Activated CD4-positive, alpha-beta memory T cell treated with anti-CD3 and anti-CD28 coated beads for 36 hours (primary cell): Measurements from ENCODE around the gene PTPRC. TPM values are rescaled to one million over a fixed set of nuclear protein-coding genes. Genes with fewer than 3 reads are reported as not detected.

Source experiments
- CTCF ChIA-PET: fragments of 350-600 bp; sonication (Branson Sonifier 250); formaldehyde crosslinking; loops from one replicate; lab custom pipeline; 2021; ENCODE audit warnings: antibody characterized with exemption, inconsistent platforms; lab: Charles Lee
- POLR2A ChIA-PET: fragments of 350-600 bp; sonication (Branson Sonifier 250); formaldehyde crosslinking; loops from one replicate; lab custom pipeline; 2021; ENCODE audit warnings: antibody characterized with exemption; lab: Charles Lee
- DNase-seq: peaks from one replicate; pipeline ENCODE4 v3.0.0-alpha.2; 2020
- H3K27ac Mint-ChIP-seq: one replicate; pipeline ENCODE4 v1.8.0; 2021; ENCODE audit warnings: mixed read lengths
- H3K27me3 Mint-ChIP-seq: one replicate; pipeline ENCODE4 v1.8.0; 2021; ENCODE audit warnings: mixed read lengths
- H3K36me3 Mint-ChIP-seq: one replicate; pipeline ENCODE4 v1.8.0; 2021; ENCODE audit warnings: mixed read lengths
- H3K4me1 Mint-ChIP-seq: one replicate; pipeline ENCODE4 v1.8.0; 2021; ENCODE audit warnings: low read depth, mixed read lengths
- H3K4me3 Mint-ChIP-seq: one replicate; pipeline ENCODE4 v1.8.0; 2021; ENCODE audit warnings: mild to moderate bottlenecking, mixed read lengths
- H3K9me3 Mint-ChIP-seq: one replicate; pipeline ENCODE4 v1.8.0; 2021; ENCODE audit warnings: mixed read lengths
- intact Hi-C: fragments of 100-400 bp; cut with micrococcal nuclease; formaldehyde crosslinking; loops from one replicate; pipeline ENCODE4 v1.15.1; 2023
- total RNA-seq, 2 experiments: library from RNA; stranded (reverse); gene quantifications; one replicate each; pipeline ENCODE4 v1.2.3, GENCODE V29; 2021

PTPRC gene
- total RNA-seq, 2 experiments from 2014 or later, result 495 to 503 TPM

DNA sequence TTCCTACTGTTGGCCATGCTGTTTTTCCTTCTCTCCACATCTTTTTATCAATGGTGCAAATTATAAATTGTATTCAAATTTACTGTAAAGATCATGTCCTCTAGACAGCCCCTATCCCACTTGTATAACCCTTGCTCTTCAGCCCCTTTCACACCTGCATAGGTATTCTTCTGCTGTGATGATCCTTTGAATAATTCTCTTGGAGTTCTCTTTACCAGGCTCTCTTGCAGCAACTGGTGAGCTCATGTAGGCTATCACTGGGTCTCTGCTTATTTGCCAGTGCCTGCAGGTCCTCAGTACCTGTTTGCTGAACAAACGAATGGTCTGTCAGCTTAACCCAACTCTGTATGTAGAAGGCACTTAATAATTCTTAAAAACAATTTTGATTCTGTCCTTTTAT is 8.2 kb downstream of the PTPRC start:
- DNase-seq, result peak; percentile 34
- Mint-ChIP-seq H3K9me3 (no peaks in the 10 kb centered on the region), H3K27ac (peak overlapping the region; percentile 98), H3K36me3 (peaks cover 78% of the 10 kb centered on the region), H3K4me3 (peak overlapping the region; percentile 73), H3K27me3 (no peaks in the 10 kb centered on the region), H3K4me1 (peaks cover 61% of the 10 kb centered on the region)
- intact Hi-C loops, result no loop called here
- POLR2A ChIA-PET, result interaction anchor here (1.0 to 9.3 kb wide), 8 partner anchors 9 to 39 kb away, joined by 3 to 127 read pairs (median 4); partner anchors contain the start of gene PTPRC
- CTCF ChIA-PET, result interaction anchor here (1.1 to 1.9 kb wide), 2 partner anchors 20 to 40 kb away, joined by 3 to 6 read pairs; no protein-coding TSS in a partner anchor

- Mint-ChIP-seq H3K27ac (peak overlapping the region; percentile 98), H3K9me3 (no peaks in the 10 kb centered on the region), H3K36me3 (peaks cover 75% of the 10 kb centered on the region), H3K27me3 (no peaks in the 10 kb centered on the region), H3K4me3 (peak overlapping the region; percentile 59), H3K4me1 (peaks cover 66% of the 10 kb centered on the region)
- POLR2A ChIA-PET, result interaction anchor here (0.8 to 9.3 kb wide), 9 partner anchors 11 to 126 kb away, joined by 3 to 127 read pairs (median 6); partner anchors contain the start of gene PTPRC
- intact Hi-C loops, result loop anchor here (1.0 kb wide), 1 partner anchor 9 kb away; no protein-coding TSS in a partner anchor
- DNase-seq, result no peak
- CTCF ChIA-PET, result interaction anchor here (1.3 kb wide), 1 partner anchor 34 kb away, joined by 3 read pairs; no protein-coding TSS in a partner anchor
Measured at GRCh38 chr1:198648592-198648991, 9.8 kb downstream of the PTPRC start.

DNA sequence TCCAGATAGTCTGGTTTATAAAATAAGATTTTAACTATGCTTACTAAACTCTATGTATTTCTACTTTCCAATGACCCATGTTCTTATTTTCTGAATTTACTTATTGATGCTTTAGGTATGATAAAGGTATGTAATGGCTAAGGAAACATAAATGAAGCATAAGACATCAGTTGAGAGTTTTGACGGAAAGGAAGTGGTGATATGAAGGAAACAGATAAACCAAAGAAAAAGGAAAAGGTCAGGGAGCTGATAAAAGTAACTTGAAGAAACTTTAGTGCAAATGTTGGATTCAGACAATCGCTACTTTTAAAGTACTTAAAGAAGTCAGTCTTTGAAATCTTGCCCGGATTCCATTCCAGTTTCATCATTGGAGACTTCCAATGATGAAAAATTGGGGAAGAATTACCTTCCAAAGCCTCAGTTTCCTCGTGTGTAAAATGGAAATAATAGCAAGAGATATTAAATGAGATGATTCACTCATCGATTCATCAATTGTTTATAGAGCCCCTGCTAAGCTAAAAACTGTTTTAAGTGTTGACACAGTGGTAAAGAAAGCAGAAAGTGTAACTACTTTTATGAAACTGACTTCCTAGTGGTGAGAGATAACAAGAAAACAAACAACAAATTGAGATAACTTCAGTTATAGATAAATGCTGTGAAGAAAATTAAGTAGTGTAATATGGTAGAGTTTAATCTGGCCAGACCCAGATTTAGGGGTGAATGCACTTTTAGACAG is 10.6 kb downstream of the PTPRC start:
- peaks cover 73% of the 10 kb centered on the region for H3K36me3 Mint-ChIP-seq
- peak overlapping the region; percentile 98 for H3K27ac Mint-ChIP-seq
- DNase-seq, result no peak
- ChIA-PET CTCF (interaction anchor here (0.8 to 2.7 kb wide), 5 partner anchors 9 to 52 kb away, joined by 3 to 9 read pairs (median 4); no protein-coding TSS in a partner anchor), POLR2A (interaction anchor here (1.0 to 9.3 kb wide), 11 partner anchors 7 to 41 kb away, joined by 3 to 127 read pairs (median 8); partner anchors contain the start of gene PTPRC)
- no peaks in the 10 kb centered on the region for H3K27me3 Mint-ChIP-seq
- peak overlapping the region; percentile 59 for H3K4me3 Mint-ChIP-seq
- H3K9me3 Mint-ChIP-seq, result no peaks in the 10 kb centered on the region
- intact Hi-C loops, result loop anchor here (1.0 kb wide), 1 partner anchor 8 kb away; no protein-coding TSS in a partner anchor
- peaks cover 67% of the 10 kb centered on the region for H3K4me1 Mint-ChIP-seq

- Mint-ChIP-seq H3K36me3 (peaks cover 71% of the 10 kb centered on the region), H3K27ac (peak overlapping the region; percentile 98), H3K4me1 (peaks cover 65% of the 10 kb centered on the region), H3K9me3 (no peaks in the 10 kb centered on the region), H3K4me3 (peak overlapping the region; percentile 59), H3K27me3 (no peaks in the 10 kb centered on the region)
- POLR2A ChIA-PET, result interaction anchor here (1.0 to 9.3 kb wide), 13 partner anchors 8 to 131 kb away, joined by 3 to 127 read pairs (median 5); partner anchors contain the start of gene PTPRC
- CTCF ChIA-PET, result interaction anchor here (0.8 to 2.7 kb wide), 6 partner anchors 10 to 536 kb away, joined by 3 to 9 read pairs (median 4); no protein-coding TSS in a partner anchor
- DNase-seq, result peak; percentile 50
- intact Hi-C loops, result loop anchor here (1.0 kb wide), 2 partner anchors 9 to 14 kb away; no protein-coding TSS in a partner anchor
Measured at GRCh38 chr1:198649968-198650338, 11.1 kb downstream of the PTPRC start.

- H3K4me1 Mint-ChIP-seq, result peaks cover 64% of the 10 kb centered on the region
- peaks cover 71% of the 10 kb centered on the region for H3K36me3 Mint-ChIP-seq
- no peaks in the 10 kb centered on the region for H3K9me3 Mint-ChIP-seq
- CTCF ChIA-PET, result interaction anchor here (1.0 to 2.7 kb wide), 5 partner anchors 10 to 535 kb away, joined by 3 to 9 read pairs (median 4); no protein-coding TSS in a partner anchor
- peak overlapping the region; percentile 98 for H3K27ac Mint-ChIP-seq
- H3K4me3 Mint-ChIP-seq, result peak overlapping the region; percentile 59
- intact Hi-C loops, result loop anchor here (1.0 kb wide), 1 partner anchor 14 kb away; no protein-coding TSS in a partner anchor
- POLR2A ChIA-PET, result interaction anchor here (1.0 to 9.3 kb wide), 13 partner anchors 8 to 131 kb away, joined by 3 to 127 read pairs (median 5); partner anchors contain the start of gene PTPRC
- DNase-seq, result no peak
- no peaks in the 10 kb centered on the region for H3K27me3 Mint-ChIP-seq
Measured at GRCh38 chr1:198650506-198650905, 11.7 kb downstream of the PTPRC start.

GRCh38 chr1:198651650-198652400 is 13.0 kb downstream of the PTPRC start:
- Mint-ChIP-seq H3K27me3 (no peaks in the 10 kb centered on the region), H3K4me1 (peaks cover 69% of the 10 kb centered on the region), H3K36me3 (peaks cover 69% of the 10 kb centered on the region), H3K9me3 (no peaks in the 10 kb centered on the region), H3K27ac (peak overlapping the region; percentile 97), H3K4me3 (peak overlapping the region; percentile 72)
- intact Hi-C loops, result no loop called here
- ChIA-PET CTCF (interaction anchor here (1.0 to 2.7 kb wide), 3 partner anchors 9 to 32 kb away, joined by 3 to 9 read pairs (median 4); no protein-coding TSS in a partner anchor), POLR2A (interaction anchor here (0.8 to 9.3 kb wide), 11 partner anchors 7 to 132 kb away, joined by 3 to 127 read pairs (median 4); partner anchors contain the start of gene PTPRC)
- DNase-seq, result no peak

DNA sequence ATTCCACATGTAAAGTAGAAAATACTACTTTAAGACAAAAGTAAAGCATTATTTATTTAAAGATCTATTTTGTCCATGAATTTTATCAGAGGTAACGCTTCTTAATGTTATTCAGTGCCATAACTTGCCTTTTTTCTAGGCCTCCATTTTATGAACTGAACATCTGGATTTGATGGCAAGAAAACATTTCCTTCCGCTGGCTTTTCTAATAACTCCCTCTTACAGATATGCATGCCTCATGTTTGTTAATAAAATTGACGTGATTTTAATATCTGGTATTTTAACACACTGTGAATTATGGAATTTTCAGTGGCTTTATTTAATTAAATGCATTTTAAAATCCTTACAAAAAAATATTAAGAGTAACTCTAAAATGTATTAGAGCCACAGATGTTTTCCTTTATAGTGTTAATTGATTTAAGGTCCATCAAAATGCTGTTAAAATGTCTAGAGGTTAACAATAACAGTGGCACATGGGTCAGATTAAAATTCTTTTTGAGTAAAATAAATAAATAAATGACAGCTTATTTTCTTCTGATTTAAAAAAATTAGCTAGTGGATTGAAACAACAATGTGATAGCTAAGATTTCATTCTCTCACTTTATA is 15.1 kb downstream of the PTPRC start:
- no peak for DNase-seq
- POLR2A ChIA-PET, result interaction anchor here (0.7 to 8.1 kb wide), 4 partner anchors 9 to 30 kb away, joined by 3 to 107 read pairs (median 4); partner anchors contain the start of gene PTPRC
- Mint-ChIP-seq H3K36me3 (peaks cover 65% of the 10 kb centered on the region), H3K27ac (peak overlapping the region; percentile 97), H3K27me3 (no peaks in the 10 kb centered on the region), H3K4me3 (peak overlapping the region; percentile 30), H3K4me1 (peaks cover 70% of the 10 kb centered on the region), H3K9me3 (no peaks in the 10 kb centered on the region)
- intact Hi-C loops, result no loop called here
- CTCF ChIA-PET, result no interaction called here

DNA sequence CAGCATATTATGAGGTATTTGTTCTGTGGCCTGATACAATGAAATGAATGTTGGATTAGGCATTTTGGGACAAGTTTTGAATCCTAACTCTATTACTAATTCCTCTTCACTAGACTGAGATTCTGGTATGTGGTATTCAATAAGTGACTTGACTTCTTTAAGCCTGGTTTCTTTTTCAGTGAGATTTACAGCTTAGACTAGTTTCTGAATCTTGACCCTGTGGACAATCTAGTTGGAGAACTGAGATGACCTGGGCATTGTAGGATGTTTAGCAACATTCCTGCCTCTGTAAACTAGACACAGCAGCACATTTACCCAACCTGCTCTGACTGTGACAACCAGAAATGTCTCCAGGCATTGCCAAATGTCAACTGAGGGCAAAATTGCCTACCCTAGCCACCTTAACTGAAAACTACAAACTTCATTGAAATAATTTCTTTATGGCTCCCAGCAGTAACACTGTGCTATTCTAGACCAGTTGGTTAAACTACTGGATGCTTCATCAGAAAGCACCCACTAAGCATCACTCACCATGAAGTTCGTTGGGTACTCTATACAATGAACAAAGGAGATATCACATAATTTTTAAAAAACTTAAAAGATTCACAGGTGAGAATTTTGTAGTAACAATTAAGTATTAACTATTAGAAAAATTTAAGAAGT is 16.8 kb downstream of the PTPRC start:
- intact Hi-C loops, result loop anchor here (1.0 to 5.0 kb wide), 3 partner anchors 14 to 517 kb away; no protein-coding TSS in a partner anchor
- no peak for DNase-seq
- H3K27me3 Mint-ChIP-seq, result no peaks in the 10 kb centered on the region
- peak overlapping the region; percentile 65 for H3K4me3 Mint-ChIP-seq
- ChIA-PET CTCF (no interaction called here), POLR2A (interaction anchor here (1.0 to 9.1 kb wide), 8 partner anchors 8 to 136 kb away, joined by 3 to 127 read pairs (median 8); partner anchors contain the start of gene PTPRC)
- H3K9me3 Mint-ChIP-seq, result no peaks in the 10 kb centered on the region
- H3K27ac Mint-ChIP-seq, result peak overlapping the region; percentile 97
- peaks cover 67% of the 10 kb centered on the region for H3K4me1 Mint-ChIP-seq
- peaks cover 55% of the 10 kb centered on the region for H3K36me3 Mint-ChIP-seq

- intact Hi-C loops, result loop anchor here (1.0 to 5.0 kb wide), 3 partner anchors 15 to 516 kb away; no protein-coding TSS in a partner anchor
- no peaks in the 10 kb centered on the region for H3K27me3 Mint-ChIP-seq
- CTCF ChIA-PET, result interaction anchor here (1.0 to 1.5 kb wide), 3 partner anchors 16 to 134 kb away, joined by 3 to 5 read pairs (median 4); no protein-coding TSS in a partner anchor
- peak overlapping the region; percentile 72 for H3K4me3 Mint-ChIP-seq
- H3K4me1 Mint-ChIP-seq, result peaks cover 67% of the 10 kb centered on the region
- peak overlapping the region; percentile 97 for H3K27ac Mint-ChIP-seq
- POLR2A ChIA-PET, result interaction anchor here (0.7 to 9.1 kb wide), 15 partner anchors 9 to 377 kb away, joined by 3 to 127 read pairs (median 6); partner anchors contain the start of gene PTPRC
- peak; percentile 87 for DNase-seq
- no peaks in the 10 kb centered on the region for H3K9me3 Mint-ChIP-seq
- H3K36me3 Mint-ChIP-seq, result peaks cover 54% of the 10 kb centered on the region
Measured at GRCh38 chr1:198656500-198656932, 17.7 kb downstream of the PTPRC start.

GRCh38 chr1:198657550-198658064 is 18.8 kb downstream of the PTPRC start:
- Mint-ChIP-seq H3K36me3 (peaks cover 49% of the 10 kb centered on the region), H3K27me3 (no peaks in the 10 kb centered on the region), H3K27ac (peak overlapping the region; percentile 97), H3K9me3 (no peaks in the 10 kb centered on the region), H3K4me3 (peak overlapping the region; percentile 74), H3K4me1 (peaks cover 65% of the 10 kb centered on the region)
- DNase-seq, result no peak
- ChIA-PET CTCF (interaction anchor here (0.6 to 1.5 kb wide), 5 partner anchors 24 to 299 kb away, joined by 3 to 5 read pairs (median 4); no protein-coding TSS in a partner anchor), POLR2A (interaction anchor here (1.5 to 9.1 kb wide), 9 partner anchors 10 to 138 kb away, joined by 5 to 127 read pairs (median 9); partner anchors contain the start of gene PTPRC)
- intact Hi-C loops, result loop anchor here (1.0 to 5.0 kb wide), 5 partner anchors 9 to 515 kb away; no protein-coding TSS in a partner anchor
